ENCODE data around the gene DDX56.

The DDX56 gene

GRCh38 chr7:44595934-44596635 lies 22.4 kb upstream of the DDX56 start:
- DNase-seq: no peak

- no peak for DNase-seq
These were observed 17.2 kb upstream of the DDX56 start for GRCh38 chr7:44590910-44591309.

DNA sequence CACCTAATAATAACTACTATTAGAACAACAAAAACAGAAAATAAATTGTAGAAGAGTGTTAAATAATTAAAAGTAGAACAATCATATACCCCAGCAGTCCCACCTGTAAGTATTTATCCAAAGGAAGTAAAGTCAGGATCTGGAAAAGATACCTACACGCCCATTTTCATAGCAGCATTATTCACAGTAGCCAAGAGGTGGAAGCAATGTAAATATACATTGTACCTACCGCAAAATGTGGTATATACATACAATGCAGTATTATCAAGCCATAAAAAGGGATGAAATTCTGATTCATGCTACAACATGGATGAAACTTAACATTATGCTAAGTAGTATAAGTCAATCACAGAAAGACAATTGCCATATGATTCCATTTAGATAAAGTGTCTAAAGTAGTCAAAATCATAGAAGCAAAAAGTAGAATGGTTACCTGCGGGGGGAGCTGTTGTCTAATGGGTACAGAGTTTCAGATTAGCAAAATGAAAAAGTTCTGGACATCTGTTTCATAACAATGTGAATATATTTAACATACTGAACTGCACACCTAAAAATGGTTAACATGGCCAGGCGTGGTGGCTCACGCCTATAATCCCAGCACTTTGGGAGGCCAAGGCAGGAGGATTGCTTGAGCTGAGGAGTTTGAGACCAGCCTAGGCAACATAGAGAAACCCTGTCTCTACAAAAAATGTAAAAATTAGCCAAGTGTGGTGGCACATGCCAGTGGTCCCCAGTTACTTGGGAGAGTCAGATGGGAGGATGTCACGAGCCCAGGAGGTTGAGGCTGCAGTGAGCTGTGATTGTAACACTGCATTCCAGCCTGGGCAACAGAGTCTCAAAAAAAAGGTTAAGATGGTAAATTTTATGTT lies 14.4 kb upstream of the DDX56 start:
- peak in 8 of 51 donors; percentile 6 to 28 (median 11) for DNase-seq

GRCh38 chr7:44583146-44583865 lies 9.6 kb upstream of the DDX56 start:
- no peak for DNase-seq

GRCh38 chr7:44581879-44582603 lies 8.3 kb upstream of the DDX56 start, which contains the start of gene TMED4:
Gene TMED4, minus strand, starts transcription at chr7:44582231. Its CDS starts 25 bp downstream, at chr7:44582206.
- DNase-seq: peak; percentile 94 to 100 (median 98)

DNA sequence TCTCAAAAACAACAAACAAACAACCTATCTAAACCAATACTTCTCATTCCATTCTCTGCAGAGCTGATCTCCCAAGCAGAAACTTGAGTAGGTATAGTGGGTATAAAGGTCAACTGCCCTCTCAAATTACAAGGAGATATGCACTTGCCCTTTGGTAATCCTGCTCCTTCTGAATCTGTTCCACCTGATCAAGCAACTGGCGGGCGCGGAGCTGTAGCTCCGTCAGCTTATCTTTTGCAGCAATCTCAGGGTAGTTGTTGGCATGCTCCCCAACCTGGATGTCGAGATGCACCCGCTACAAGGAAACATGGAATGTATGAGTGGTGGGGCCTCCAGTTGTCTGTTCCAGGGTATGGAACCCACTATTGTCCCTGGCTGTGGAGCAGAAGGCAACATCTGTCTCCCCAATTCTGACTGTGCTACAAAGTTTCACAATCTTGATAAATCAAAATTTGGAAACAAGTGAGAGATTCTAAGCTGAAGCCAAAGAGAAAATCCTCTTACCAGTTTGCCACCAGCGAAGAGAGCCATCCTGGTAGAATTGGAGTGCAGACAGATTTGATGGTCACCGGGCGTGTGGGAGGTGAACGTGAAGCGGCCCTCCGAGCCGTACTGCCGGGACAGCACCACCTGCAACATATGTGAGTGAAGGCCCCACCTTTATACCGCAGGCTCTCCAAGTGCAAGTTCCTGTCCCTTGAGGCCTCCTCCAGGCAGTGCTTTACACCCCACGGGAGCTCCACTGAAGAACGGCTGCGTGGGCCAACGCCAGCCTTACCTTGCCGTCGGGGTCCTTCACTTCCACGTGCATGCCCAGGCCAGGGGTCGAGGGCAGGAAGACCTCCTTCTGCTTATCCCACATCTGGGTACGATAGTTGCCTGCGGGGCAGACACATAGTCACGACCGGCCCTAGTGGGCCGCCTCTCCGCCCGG lies 7.5 kb upstream of the DDX56 start:
- peak in 5 of 51 donors; percentile 29 to 65 (median 43) for DNase-seq

DNA sequence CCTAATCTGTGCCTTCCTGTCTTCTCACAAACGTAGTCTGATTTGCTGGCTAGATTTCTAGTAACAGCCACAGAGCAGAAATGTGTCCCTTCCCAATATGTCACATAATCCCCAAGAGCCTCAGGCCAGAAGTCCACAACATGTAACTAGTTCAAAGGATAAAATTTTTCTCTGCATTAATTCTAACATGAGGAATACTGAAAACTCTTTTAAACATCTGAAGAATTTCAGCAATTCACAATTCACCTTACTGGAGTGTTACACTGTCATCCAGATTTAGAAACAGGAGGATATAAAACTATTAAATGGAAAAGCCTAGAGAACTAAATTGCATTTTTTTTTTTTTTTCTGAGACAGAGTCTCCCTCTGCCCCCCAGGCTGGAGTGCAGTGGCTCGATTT lies 2.5 kb upstream of the DDX56 start:
- DNase-seq: no peak

DNA sequence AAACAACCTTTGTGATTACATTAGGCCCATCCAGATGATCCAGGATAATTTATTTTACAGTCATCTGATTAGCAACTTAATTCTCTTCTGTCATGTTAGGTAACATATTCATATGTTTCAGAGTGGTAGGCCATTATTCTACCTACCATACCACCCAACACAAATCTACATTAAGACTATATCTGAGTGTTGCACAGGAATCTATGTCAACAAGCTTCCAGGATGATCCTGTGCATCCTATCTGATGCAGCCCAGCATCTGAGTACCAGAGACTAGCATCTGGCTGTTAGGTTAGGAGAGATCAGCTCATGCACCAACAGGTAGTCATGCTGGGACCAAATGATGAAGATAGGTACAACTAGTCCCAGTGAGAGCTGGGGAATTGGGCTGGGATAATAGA lies 1.3 kb upstream of the DDX56 start:
- no peak for DNase-seq

DNA sequence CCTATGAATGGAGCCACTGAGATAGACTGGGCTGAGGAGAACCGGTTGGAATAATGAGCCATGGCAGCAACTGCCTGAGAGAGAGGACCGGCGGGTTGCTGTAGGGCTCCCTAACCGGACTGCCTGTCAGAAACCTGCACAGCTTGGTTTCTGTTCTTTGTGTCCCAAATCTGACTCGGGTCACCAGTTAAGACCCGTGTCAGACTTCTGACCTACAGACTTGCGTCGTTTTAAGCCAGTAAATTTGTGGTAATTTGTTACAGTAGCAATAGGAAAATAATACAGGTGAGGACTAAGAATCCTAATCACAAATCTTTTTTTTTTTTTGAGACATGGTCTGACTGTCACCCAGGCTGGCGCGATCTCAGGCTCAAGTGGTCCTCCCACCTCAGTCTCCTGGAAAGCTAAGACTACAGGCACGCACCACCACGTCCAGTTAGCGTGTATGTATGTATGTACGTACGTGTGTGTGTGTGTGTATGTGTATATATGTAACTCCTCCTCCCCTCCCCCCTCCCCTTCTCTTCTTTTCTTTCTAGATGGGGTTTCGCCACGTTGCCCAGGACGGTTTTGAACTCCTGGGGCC lies 672 bp upstream of the DDX56 start:
- peak in 1 of 51 donors; percentile 42 for DNase-seq

GRCh38 chr7:44572771-44573170 lies 937 bp downstream of the DDX56 start:
- no peak for DNase-seq

GRCh38 chr7:44569959-44570358 lies 3.7 kb downstream of the DDX56 start:
- DNase-seq: no peak

DNA sequence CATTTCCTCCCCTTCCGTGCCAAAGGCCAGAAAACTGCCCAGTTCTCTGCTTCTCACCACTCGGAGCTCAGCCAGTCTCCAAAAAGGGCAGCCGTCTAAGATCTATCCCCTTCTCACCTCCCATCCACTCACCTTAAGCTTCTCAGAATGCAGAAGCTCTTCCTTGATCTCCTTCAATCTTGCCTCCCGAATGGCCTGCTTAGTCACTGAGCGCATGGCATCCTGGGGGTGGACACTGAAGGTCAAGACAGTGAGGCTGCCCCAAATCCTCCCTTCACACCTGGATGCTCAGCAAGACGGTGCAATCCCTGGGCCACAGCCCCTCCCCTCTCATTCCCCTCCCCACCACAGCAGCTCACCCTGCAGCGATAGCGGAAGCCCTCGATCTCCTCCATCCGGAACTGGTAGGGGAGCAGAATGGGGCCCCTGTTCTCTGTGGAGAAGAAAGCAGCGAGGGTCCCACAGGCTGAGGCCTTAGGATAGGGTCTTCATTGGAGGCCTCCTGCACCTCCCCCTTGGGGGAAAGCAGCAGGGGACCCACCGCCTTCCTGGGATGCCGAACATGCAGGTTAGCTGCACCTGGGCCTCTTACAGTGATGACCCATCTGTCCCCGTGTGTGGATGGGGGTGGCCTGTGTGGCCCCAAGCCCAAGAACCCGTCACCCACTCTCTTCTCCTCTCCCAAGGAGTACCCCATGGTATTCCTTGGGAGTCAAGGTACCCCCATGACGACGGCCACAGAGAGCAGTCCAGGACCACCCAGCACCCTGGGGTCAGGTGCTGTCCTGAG lies 4.7 kb downstream of the DDX56 start:
- DNase-seq: no peak

DNA sequence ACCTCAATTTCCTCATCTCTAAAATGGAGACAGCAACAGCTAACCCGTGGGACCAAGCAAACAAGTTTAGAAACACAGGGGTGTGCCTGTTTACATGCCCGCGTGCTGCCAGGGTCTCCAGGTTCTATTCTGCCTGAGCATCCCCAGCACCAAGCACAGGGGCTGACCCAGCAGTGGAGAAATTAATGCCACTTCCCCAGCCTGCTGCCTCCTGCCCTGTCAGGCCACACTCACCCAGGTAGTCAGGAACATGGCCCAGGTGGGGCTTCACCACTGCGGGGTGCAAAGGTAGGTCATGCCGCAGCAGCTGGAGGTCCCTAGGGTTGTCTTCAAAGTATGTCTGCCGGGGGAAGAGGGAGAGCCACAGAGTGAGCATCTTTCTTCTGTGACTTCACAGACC lies 5.8 kb downstream of the DDX56 start:
- DNase-seq: no peak

DNA sequence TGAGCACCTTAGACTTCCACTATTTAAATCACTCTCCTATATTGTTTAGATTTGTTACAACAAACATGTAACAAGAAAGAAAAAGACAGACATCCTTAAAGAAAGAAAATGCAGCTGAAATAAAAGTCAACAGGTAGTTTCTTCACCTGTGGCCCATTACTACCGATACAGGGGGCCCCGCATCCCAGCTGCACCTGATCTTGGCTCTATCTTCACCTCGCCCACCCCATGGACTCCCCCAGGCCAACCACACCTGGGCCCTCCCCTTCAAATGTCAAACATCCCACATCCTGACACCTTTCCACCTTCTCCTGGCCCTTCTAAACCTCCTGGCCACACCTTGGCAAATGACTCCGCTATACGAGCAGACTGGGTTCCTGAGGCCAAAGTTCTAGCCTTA lies 7.0 kb downstream of the DDX56 start:
- no peak for DNase-seq

- peak in 1 of 51 donors; percentile 46 for DNase-seq
These were observed 7.7 kb downstream of the DDX56 start for GRCh38 chr7:44565795-44566559.

- peak in 46 of 51 donors; percentile 5 to 76 (median 36) for DNase-seq
These were observed 8.5 kb downstream of the DDX56 start for GRCh38 chr7:44565097-44565794.

- DNase-seq: no peak
These were observed 9.1 kb downstream of the DDX56 start for GRCh38 chr7:44564606-44565005.

All from hypothalamus (tissue), 51 donors.